Stomach (tissue), 9 donors: ENCODE results near the gene CNTROB. TPM values are rescaled to one million over a fixed set of nuclear protein-coding genes. Genes with fewer than 3 reads are reported as not detected.

Experiments
- DNase-seq, 2 donors: peaks; one replicate each; pipeline versions ENCODE4 v3.0.0 to v3.0.0-alpha.2; 2013 to 2019
- H3K27ac ChIP-seq, 5 donors: fragments of 200-600 bp in 4 of 5; sonication (generic) in 4 of 5; one replicate each; pipeline ENCODE4 v1.5.1; 2013 to 2019; ENCODE audit warnings: mild to moderate bottlenecking in 1 of 5, moderate library complexity in 1 of 5
- H3K27me3 ChIP-seq, 3 donors: fragments of 200-600 bp; sonication (generic); one replicate each; pipeline ENCODE4 v1.5.1; 2017 to 2019; ENCODE audit warnings: mixed run types in 1 of 3
- H3K36me3 ChIP-seq, 4 donors: fragments of 200-600 bp; sonication (generic); 1 replicate in 3 of 4; 2 replicates in 1 of 4; pipeline ENCODE4 v1.5.1; 2016 to 2019
- H3K4me1 ChIP-seq, 4 donors: fragments of 200-600 bp; sonication (generic); one replicate each; pipeline ENCODE4 v1.5.1; 2016 to 2019
- H3K4me3 ChIP-seq, 4 donors: fragments of 200-600 bp; sonication (generic) in 3 of 4; one replicate each; pipeline ENCODE4 v1.5.1; 2016 to 2019; ENCODE audit warnings: mild to moderate bottlenecking in 1 of 4
- H3K9me3 ChIP-seq, 4 donors: fragments of 200-600 bp; sonication (generic); one replicate each; pipeline ENCODE4 v1.5.1; 2016 to 2019
- CTCF ChIP-seq, 7 experiments: fragments of 450-650 bp in 4 of 7; fragments of 200-600 bp in 3 of 7; sonication (generic) in 3 of 7; IDR thresholded peaks; one replicate each; pipeline ENCODE4 v1.5.1; 2016 to 2019; ENCODE audit warnings: antibody characterized with exemption in 7 of 7, control low read depth in 2 of 7, mild to moderate bottlenecking in 1 of 7
- EP300 ChIP-seq: sonication (generic); formaldehyde crosslinking; IDR thresholded peaks from one replicate; pipeline ENCODE4 v1.6.1; 2017; ENCODE audit warnings: antibody characterized with exemption
- POLR2A ChIP-seq, 4 donors: fragments of 450-650 bp; IDR thresholded peaks; one replicate each; pipeline ENCODE4 v1.6.1; 2016; ENCODE audit warnings: antibody characterized with exemption in 4 of 4, control low read depth in 2 of 4, mild to moderate bottlenecking in 1 of 4, moderate library complexity in 1 of 4
- WGBS, 5 donors: extraction: QIAGEN DNeasy Blood & Tissue Kit in 3 of 5; methylation state at CpG; one replicate each; pipeline versions ENCODE4 v1.1.5 to v1.1.7; 2013 to 2018; 5-methylcytosine and 5-hydroxymethylcytosine counted together
- intact Hi-C: fragments of 100-400 bp; cut with DNase I; formaldehyde crosslinking; loops from one replicate; pipeline ENCODE4 v1.15.1; 2023; ENCODE audit warnings: low total_unique reads
- polyA plus RNA-seq, 3 donors: library from polyadenylated mRNA; stranded (reverse); fragments of 200-250 nt; gene quantifications; one replicate each; pipeline ENCODE4 v1.2.3, GENCODE V29; 2013
- small RNA-seq, 4 donors: library from RNA; depleted of rRNA; stranded (forward); fragments of <200 nt; gene quantifications; one replicate each; pipeline ENCODE3, GENCODE V24; 2016
- total RNA-seq, 5 donors: library from RNA; depleted of rRNA; stranded (reverse); fragments of >200 nt; gene quantifications; one replicate each; pipeline versions ENCODE4 v1.1.0 to v1.2.3, GENCODE V29; 2014 to 2016
- donor health status: healthy with polysubstance abuse.
- donor health status: Bipolar disorder and iron deficiency.
- donor health status: healthy.

The CNTROB gene
- total and polyA plus RNA-seq, 8 donors, result 12.9 to 146 (median 25.7) TPM

GRCh38 chr17:7995724-7996123, 63.7 kb downstream of the CNTROB start:
- 87 to 99% (median 94%) methylated on average over 2 of the region's 2 CpGs for WGBS, 5 donors
- DNase-seq, result no peak

GRCh38 chr17:7997186-7997585, 65.2 kb downstream of the CNTROB start:
- intact Hi-C loops, result no loop called here
- WGBS, 5 donors, result 17 to 28% (median 19%) methylated on average over 5 of the region's 5 CpGs
- TF ChIP-seq EP300 (no peak), CTCF (IDR thresholded peaks at IDR 0.05) (peak in 4 of 7 experiments; percentile 13 to 37 (median 16))
- Histone ChIP-seq H3K27ac (peak overlapping the region in 3 of 5 donors; percentile 8 to 44 (median 9)), H3K4me1 (peaks cover 4 to 13% (median 10%) of the 10 kb centered on the region in 4 donors), H3K4me3 (no peak overlapping the region), H3K27me3 (peaks cover 2 to 44% (median 11%) of the 10 kb centered on the region in 3 donors), H3K9me3 (no peaks in the 10 kb centered on the region), H3K36me3 (no peaks in the 10 kb centered on the region)
- peak; percentile 69 to 73 for DNase-seq

More at GRCh38 chr17:7995724-7996123, 63.7 kb downstream of the CNTROB start:
- TF ChIP-seq POLR2A (IDR thresholded peaks at IDR 0.05) (no peak), EP300 (no peak)
- Histone ChIP-seq H3K27ac (no peak overlapping the region), H3K4me1 (peaks cover 0 to 9% (median 6%) of the 10 kb centered on the region in 4 donors), H3K27me3 (peaks cover 0 to 32% (median 7%) of the 10 kb centered on the region in 3 donors), H3K36me3 (no peaks in the 10 kb centered on the region), H3K4me3 (no peak overlapping the region), H3K9me3 (no peaks in the 10 kb centered on the region)
- intact Hi-C loops, result no loop called here

Small RNA genes within 50 kb of the gene (small RNA-seq; reads per million reads assigned to genes)
- 0 to 1.4 (median 0.44) reads per million in 4 donors for gene SCARNA21

Other genes starting within 250 kb of the CNTROB start
- 10 to 100 TPM in 4 of 5 donors, 1 to 10 TPM in 1; 5.8 to 34.8 (median 25.2) TPM for gene TP53, start 244.7 kb upstream of the CNTROB start, total RNA-seq
- 10 to 100 TPM; 12.3 to 26.4 (median 13.0) TPM for gene TP53, start 244.7 kb upstream of the CNTROB start, polyA plus RNA-seq
- 1 to 10 TPM; 1.8 to 3.9 (median 2.9) TPM for gene WRAP53, start 243.7 kb upstream of the CNTROB start, total RNA-seq
- 10 to 100 TPM in 2 of 3 donors, 1 to 10 TPM in 1; 8.6 to 12.6 (median 11.6) TPM for gene WRAP53, start 243.7 kb upstream of the CNTROB start, polyA plus RNA-seq
- 1 to 10 TPM in 2 of 5 donors, under 1 TPM in 1, not detected in 2; 0.29 to 2.9 (median 2.2) TPM for gene EFNB3, start 227.0 kb upstream of the CNTROB start, total RNA-seq
- gene EFNB3, start 227.0 kb upstream of the CNTROB start, polyA plus RNA-seq, result 1 to 10 TPM in 1 of 3 donors, under 1 TPM in 2; 0.31 to 1.6 (median 0.92) TPM
- 1 to 10 TPM in 1 of 5 donors, under 1 TPM in 3, not detected in 1; under 0.01 to 8.0 (median 0.24) TPM for gene DNAH2, start 214.5 kb upstream of the CNTROB start, total RNA-seq
- under 1 TPM in 2 of 3 donors, not detected in 1; 0.08 to 0.31 TPM for gene DNAH2, start 214.5 kb upstream of the CNTROB start, polyA plus RNA-seq
- 10 to 100 TPM in 4 of 5 donors, 1 to 10 TPM in 1; 7.5 to 27.2 (median 12.9) TPM for gene KDM6B, start 98.0 kb upstream of the CNTROB start, total RNA-seq
- gene KDM6B, start 98.0 kb upstream of the CNTROB start, polyA plus RNA-seq, result 1 to 10 TPM; 4.6 to 9.6 (median 6.0) TPM
- 1 to 10 TPM in 3 of 5 donors, not detected in 2; 1.8 to 3.8 (median 3.5) TPM for gene TMEM88, start 77.1 kb upstream of the CNTROB start, total RNA-seq
- 10 to 100 TPM; 17.0 to 36.0 (median 17.4) TPM for gene TMEM88, start 77.1 kb upstream of the CNTROB start, polyA plus RNA-seq
- 100 to 1,000 TPM in 2 of 5 donors, 10 to 100 TPM in 3; 42.0 to 281 (median 94.5) TPM for gene NAA38, start 74.6 kb upstream of the CNTROB start, total RNA-seq
- 100 to 1,000 TPM; 131 to 153 (median 151) TPM for gene NAA38, start 74.6 kb upstream of the CNTROB start, polyA plus RNA-seq
- 10 to 100 TPM in 1 of 5 donors, 1 to 10 TPM in 3, not detected in 1; 1.8 to 12.0 (median 3.3) TPM for gene CYB5D1, start 74.2 kb upstream of the CNTROB start, total RNA-seq
- gene CYB5D1, start 74.2 kb upstream of the CNTROB start, polyA plus RNA-seq, result 1 to 10 TPM; 4.9 to 9.0 (median 5.3) TPM
- 100 to 1,000 TPM in 1 of 5 donors, 10 to 100 TPM in 4; 43.0 to 190 (median 60.7) TPM for gene CHD3, start 43.4 kb upstream of the CNTROB start, total RNA-seq
- 10 to 100 TPM; 51.9 to 97.3 (median 69.1) TPM for gene CHD3, start 43.4 kb upstream of the CNTROB start, polyA plus RNA-seq
- gene RNF227, start 15.9 kb upstream of the CNTROB start, total RNA-seq, result 1 to 10 TPM in 4 of 5 donors, not detected in 1; 1.0 to 9.3 (median 6.0) TPM
- 1 to 10 TPM; 1.1 to 3.4 (median 1.2) TPM for gene RNF227, start 15.9 kb upstream of the CNTROB start, polyA plus RNA-seq
- gene KCNAB3, start 2.4 kb upstream of the CNTROB start, total RNA-seq, result 1 to 10 TPM in 3 of 5 donors, under 1 TPM in 1, not detected in 1; 0.37 to 7.8 (median 4.9) TPM
- 1 to 10 TPM in 1 of 3 donors, under 1 TPM in 2; 0.31 to 2.9 (median 0.87) TPM for gene KCNAB3, start 2.4 kb upstream of the CNTROB start, polyA plus RNA-seq
- gene TRAPPC1, start 260 bp upstream of the CNTROB start, total RNA-seq, result 10 to 100 TPM; 20.2 to 90.7 (median 43.2) TPM
- gene TRAPPC1, start 260 bp upstream of the CNTROB start, polyA plus RNA-seq, result 100 to 1,000 TPM; 111 to 148 (median 116) TPM
- not detected for gene GUCY2D, start 70.4 kb downstream of the CNTROB start, total RNA-seq
- under 1 TPM in 1 of 3 donors, not detected in 2; 0.25 TPM for gene GUCY2D, start 70.4 kb downstream of the CNTROB start, polyA plus RNA-seq
- 1 to 10 TPM in 4 of 5 donors, not detected in 1; 1.5 to 7.0 (median 2.6) TPM for gene ALOX15B, start 106.9 kb downstream of the CNTROB start, total RNA-seq
- 10 to 100 TPM in 1 of 3 donors, 1 to 10 TPM in 2; 2.4 to 10.5 (median 3.1) TPM for gene ALOX15B, start 106.9 kb downstream of the CNTROB start, polyA plus RNA-seq
- not detected for gene ALOX12B, start 155.5 kb downstream of the CNTROB start, total RNA-seq
- gene ALOX12B, start 155.5 kb downstream of the CNTROB start, polyA plus RNA-seq, result under 1 TPM in 1 of 3 donors, not detected in 2; 0.88 TPM
- not detected for gene ALOXE3, start 186.3 kb downstream of the CNTROB start, total RNA-seq
- under 1 TPM in 2 of 3 donors, not detected in 1; 0.12 to 0.43 TPM for gene ALOXE3, start 186.3 kb downstream of the CNTROB start, polyA plus RNA-seq
- not detected for gene HES7, start 191.9 kb downstream of the CNTROB start, total RNA-seq
- under 1 TPM in 2 of 3 donors, not detected in 1; 0.58 to 0.92 TPM for gene HES7, start 191.9 kb downstream of the CNTROB start, polyA plus RNA-seq
- 100 to 1,000 TPM in 3 of 5 donors, 10 to 100 TPM in 2; 16.2 to 163 (median 137) TPM for gene PER1, start 220.2 kb downstream of the CNTROB start, total RNA-seq
- 10 to 100 TPM; 47.2 to 69.4 (median 66.7) TPM for gene PER1, start 220.2 kb downstream of the CNTROB start, polyA plus RNA-seq
- 100 to 1,000 TPM in 1 of 5 donors, 10 to 100 TPM in 2, 1 to 10 TPM in 2; 6.7 to 104 (median 17.3) TPM for gene VAMP2, start 230.7 kb downstream of the CNTROB start, total RNA-seq
- 10 to 100 TPM; 32.4 to 58.8 (median 43.1) TPM for gene VAMP2, start 230.7 kb downstream of the CNTROB start, polyA plus RNA-seq
- gene TMEM107, start 244.2 kb downstream of the CNTROB start, total RNA-seq, result 10 to 100 TPM in 3 of 5 donors, 1 to 10 TPM in 2; 5.2 to 37.6 (median 14.9) TPM
- gene TMEM107, start 244.2 kb downstream of the CNTROB start, polyA plus RNA-seq, result 10 to 100 TPM in 1 of 3 donors, 1 to 10 TPM in 2; 6.3 to 10.3 (median 8.0) TPM